Neuronal stem cell (in vitro differentiated cells): ENCODE data around the gene LRRC4.

ENCODE experiments used
- DNase-seq: peaks from one replicate; pipeline ENCODE4 v3.0.0-alpha.2; 2013; ENCODE audit warnings: low spot score
- H2AFZ ChIP-seq: one replicate; pipeline ENCODE4 v1.6.1; 2013; ENCODE audit warnings: mild to moderate bottlenecking, low read length, inconsistent platforms
- H2AK5ac ChIP-seq: 2 replicates; pipeline ENCODE4 v1.6.1; 2013; ENCODE audit warnings: low read depth, mild to moderate bottlenecking, inconsistent platforms, low read length, moderate library complexity, mixed read lengths
- H2BK120ac ChIP-seq: 2 replicates; pipeline ENCODE4 v1.6.1; 2013; ENCODE audit warnings: low read depth, mild to moderate bottlenecking, inconsistent platforms, low read length, moderate library complexity, mixed read lengths
- H2BK12ac ChIP-seq: one replicate; pipeline ENCODE4 v1.6.1; 2013; ENCODE audit warnings: low read length, inconsistent platforms
- H2BK15ac ChIP-seq: 2 replicates; pipeline ENCODE4 v1.6.1; 2013; ENCODE audit warnings: mild to moderate bottlenecking, low read length, inconsistent platforms, mixed read lengths
- H2BK5ac ChIP-seq: one replicate; pipeline ENCODE4 v1.6.1; 2013; ENCODE audit warnings: inconsistent platforms, mild to moderate bottlenecking, low read length, moderate library complexity
- H3K14ac ChIP-seq: one replicate; pipeline ENCODE4 v1.6.1; 2013; ENCODE audit warnings: low read length, inconsistent platforms
- H3K18ac ChIP-seq: 2 replicates; pipeline ENCODE4 v1.6.1; 2013; ENCODE audit warnings: low read length, inconsistent platforms
- H3K23ac ChIP-seq: 2 replicates; pipeline ENCODE4 v1.6.1; 2013; ENCODE audit warnings: low read depth, mild to moderate bottlenecking, mixed read lengths, low read length, inconsistent platforms; ENCODE audit not compliant: poor library complexity
- H3K27ac ChIP-seq: replicated peaks from 3 replicates; pipeline ENCODE4 v1.5.1; 2013; ENCODE audit warnings: low read length, inconsistent platforms
- H3K27me3 ChIP-seq, 3 experiments: 2 replicates each; pipeline ENCODE4 v1.6.1; 2013; ENCODE audit warnings: low read length in 3 of 3, mild to moderate bottlenecking in 2 of 3, inconsistent platforms in 1 of 3, low read depth in 1 of 3, mixed read lengths in 1 of 3, moderate library complexity in 1 of 3; ENCODE audit not compliant: control insufficient read depth in 3 of 3, insufficient read depth in 3 of 3
- H3K36me3 ChIP-seq, 2 donors: replicated peaks in 1 of 2; 2 replicates each; pipeline ENCODE4 v1.6.1; 2013; ENCODE audit warnings: low read length in 2 of 2; ENCODE audit not compliant: control insufficient read depth in 2 of 2, insufficient read depth in 2 of 2
- H3K4ac ChIP-seq: 2 replicates; pipeline ENCODE4 v1.6.1; 2013; ENCODE audit warnings: inconsistent platforms, mild to moderate bottlenecking, low read length, moderate library complexity
- H3K4me1 ChIP-seq, 2 donors: 1 replicate in 1 of 2; 2 replicates in 1 of 2; pipeline ENCODE4 v1.6.1; 2013; ENCODE audit warnings: low read length in 2 of 2, low read depth in 1 of 2; ENCODE audit not compliant: control insufficient read depth in 2 of 2, insufficient read depth in 1 of 2
- H3K4me2 ChIP-seq: one replicate; pipeline ENCODE4 v1.6.1; 2013; ENCODE audit warnings: mild to moderate bottlenecking, low read length, inconsistent platforms; ENCODE audit not compliant: insufficient read depth, poor library complexity, severe bottlenecking
- H3K4me3 ChIP-seq, 2 donors: 2 replicates each; pipeline ENCODE4 v1.5.1; 2013; ENCODE audit warnings: low read length in 2 of 2, mild to moderate bottlenecking in 2 of 2, inconsistent platforms in 1 of 2, moderate library complexity in 1 of 2
- H3K79me1 ChIP-seq: one replicate; pipeline ENCODE4 v1.6.1; 2013; ENCODE audit warnings: low read depth, mild to moderate bottlenecking, inconsistent platforms, low read length, moderate library complexity
- H3K9ac ChIP-seq: one replicate; pipeline ENCODE4 v1.6.1; 2013; ENCODE audit warnings: mild to moderate bottlenecking, low read depth, low read length, inconsistent platforms; ENCODE audit not compliant: poor library complexity
- H3K9me3 ChIP-seq, 2 donors: replicated peaks in 1 of 2; 2 replicates each; pipeline versions ENCODE3 to v1.6.1; 2013; ENCODE audit warnings: low read length in 2 of 2, mild to moderate bottlenecking in 2 of 2, inconsistent platforms in 1 of 2, low read depth in 1 of 2, mixed read lengths in 1 of 2, moderate library complexity in 1 of 2; ENCODE audit not compliant: control insufficient read depth in 2 of 2, insufficient read depth in 1 of 2
- H4K8ac ChIP-seq: one replicate; pipeline ENCODE4 v1.6.1; 2013; ENCODE audit warnings: low read depth, mild to moderate bottlenecking, inconsistent platforms, low read length, moderate library complexity
- H4K91ac ChIP-seq: one replicate; pipeline ENCODE4 v1.6.1; 2013; ENCODE audit warnings: low read length, low read depth, mild to moderate bottlenecking, inconsistent platforms; ENCODE audit not compliant: poor library complexity
- WGBS, 2 donors: extraction: QIAGEN DNeasy Blood & Tissue Kit; methylation state at CpG; one replicate each; pipeline ENCODE4 v1.1.7; 2013; ENCODE audit warnings: missing lambda C conversion rate in 2 of 2, mixed read lengths in 1 of 2; ENCODE audit not compliant: insufficient read length in 2 of 2, insufficient replicate concordance in 1 of 2; ENCODE audit errors: extremely low coverage in 2 of 2; 5-methylcytosine and 5-hydroxymethylcytosine counted together

Gene LRRC4

GRCh38 chr7:127988751-127989150, 42.5 kb downstream of the LRRC4 start:
- no peak overlapping the region for H2AK5ac ChIP-seq
- no peak overlapping the region for H3K4ac ChIP-seq
- peaks cover 2 to 33% of the 10 kb centered on the region in 2 donors for H3K36me3 ChIP-seq
- no peak overlapping the region for H4K8ac ChIP-seq
- H3K14ac ChIP-seq, result no peak overlapping the region
- no peak overlapping the region for H3K18ac ChIP-seq
- no CpG with 5 or more reads among the region's 1 CpG for WGBS, 2 donors
- H4K91ac ChIP-seq, result no peak overlapping the region
- DNase-seq, result no peak
- no peak overlapping the region for H2BK5ac ChIP-seq
- H2BK15ac ChIP-seq, result no peak overlapping the region
- H2BK12ac ChIP-seq, result no peak overlapping the region
- H3K9me3 ChIP-seq, result no peaks in the 10 kb centered on the region
- no peaks in the 10 kb centered on the region for H3K79me1 ChIP-seq
- H2BK120ac ChIP-seq, result no peak overlapping the region
- no peak overlapping the region for H3K4me2 ChIP-seq
- H2AFZ ChIP-seq, result no peak overlapping the region
- H3K27ac ChIP-seq, result no peak overlapping the region
- H3K4me3 ChIP-seq, result no peak overlapping the region
- H3K9ac ChIP-seq, result no peak overlapping the region
- H3K23ac ChIP-seq, result no peak overlapping the region
- no peaks in the 10 kb centered on the region for H3K27me3 ChIP-seq
- peaks cover 0 to 10% of the 10 kb centered on the region in 2 donors for H3K4me1 ChIP-seq

DNA sequence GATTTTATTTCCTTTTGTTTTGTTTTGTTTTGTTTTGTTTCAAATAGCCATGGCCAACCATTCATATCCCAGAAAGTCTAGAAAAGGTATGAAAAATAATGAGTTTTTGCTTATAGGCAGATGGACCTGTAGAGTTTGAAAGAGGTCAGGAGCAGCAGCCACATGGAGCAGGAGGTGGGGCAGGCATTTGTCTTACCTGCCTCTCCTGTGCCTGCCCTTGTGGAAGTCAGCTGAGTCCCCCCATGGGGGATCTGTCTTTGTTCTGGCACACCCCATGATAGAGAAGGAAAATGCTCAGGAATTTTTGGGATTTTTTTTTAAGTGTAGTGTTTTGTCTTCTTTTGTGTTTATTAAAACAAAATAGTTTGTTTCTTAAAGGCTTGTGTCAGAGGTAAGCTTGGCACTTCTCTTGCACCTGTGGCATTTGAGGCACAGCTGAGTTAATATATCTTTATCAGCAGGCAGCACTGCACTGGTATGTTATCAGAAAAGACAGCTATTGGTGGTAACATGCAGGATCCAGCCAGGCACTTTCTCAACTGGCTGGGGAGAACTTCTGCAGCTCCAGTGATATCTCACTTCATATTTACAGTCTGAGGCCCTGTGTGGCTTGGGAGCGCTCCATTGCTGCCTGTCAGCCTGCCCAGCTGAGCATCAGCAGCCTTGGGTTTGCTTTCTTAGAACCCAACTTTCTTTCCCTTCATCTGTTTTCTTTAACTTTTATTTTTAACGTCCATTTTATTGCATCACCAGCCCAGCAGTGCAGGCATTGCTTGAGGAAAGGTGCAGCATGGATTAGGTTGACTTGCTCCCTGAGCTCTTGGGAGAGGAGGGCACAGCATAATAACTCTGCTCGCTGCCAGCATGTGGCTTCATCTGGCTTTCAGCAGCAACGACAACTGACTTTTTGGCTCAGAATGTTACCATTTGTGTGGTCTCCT, 44.4 kb downstream of the LRRC4 start:
- Histone ChIP-seq H3K18ac (peak overlapping the region; percentile 9), H3K79me1 (no peaks in the 10 kb centered on the region), H2BK120ac (no peak overlapping the region), H2AFZ (no peak overlapping the region), H3K14ac (no peak overlapping the region), H2AK5ac (no peak overlapping the region), H2BK12ac (no peak overlapping the region), H3K4me3 (no peak overlapping the region), H4K91ac (no peak overlapping the region), H3K23ac (no peak overlapping the region), H3K4me1 (peaks cover 0 to 13% of the 10 kb centered on the region in 2 donors), H3K36me3 (peaks cover 2 to 16% of the 10 kb centered on the region in 2 donors), H4K8ac (no peak overlapping the region), H3K4me2 (no peak overlapping the region), H3K27ac (no peak overlapping the region), H3K9me3 (no peaks in the 10 kb centered on the region), H2BK5ac (no peak overlapping the region), H3K4ac (no peak overlapping the region), H2BK15ac (no peak overlapping the region), H3K27me3 (no peaks in the 10 kb centered on the region), H3K9ac (no peak overlapping the region)
- WGBS, 2 donors, result no CpG with 5 or more reads among the region's 4 CpGs
- DNase-seq, result no peak

- no peak overlapping the region for H3K9ac ChIP-seq
- H3K79me1 ChIP-seq, result no peaks in the 10 kb centered on the region
- DNase-seq, result no peak
- H3K18ac ChIP-seq, result no peak overlapping the region
- no peak overlapping the region for H3K14ac ChIP-seq
- no peak overlapping the region for H3K27ac ChIP-seq
- no peak overlapping the region for H4K8ac ChIP-seq
- H3K36me3 ChIP-seq, result no peaks in the 10 kb centered on the region
- peaks cover 1 to 5% of the 10 kb centered on the region in 2 donors for H3K9me3 ChIP-seq
- no peak overlapping the region for H4K91ac ChIP-seq
- peaks cover 0 to 19% of the 10 kb centered on the region in 2 donors for H3K4me1 ChIP-seq
- H2BK5ac ChIP-seq, result no peak overlapping the region
- no peaks in the 10 kb centered on the region for H3K27me3 ChIP-seq
- no peak overlapping the region for H2AK5ac ChIP-seq
- H2AFZ ChIP-seq, result no peak overlapping the region
- H2BK120ac ChIP-seq, result no peak overlapping the region
- H3K4ac ChIP-seq, result no peak overlapping the region
- no peak overlapping the region for H3K23ac ChIP-seq
- H2BK15ac ChIP-seq, result no peak overlapping the region
- no CpG with 5 or more reads among the region's 5 CpGs for WGBS, 2 donors
- no peak overlapping the region for H3K4me3 ChIP-seq
- no peak overlapping the region for H2BK12ac ChIP-seq
- no peak overlapping the region for H3K4me2 ChIP-seq
Measured at GRCh38 chr7:127983804-127984332, 47.4 kb downstream of the LRRC4 start.

DNA sequence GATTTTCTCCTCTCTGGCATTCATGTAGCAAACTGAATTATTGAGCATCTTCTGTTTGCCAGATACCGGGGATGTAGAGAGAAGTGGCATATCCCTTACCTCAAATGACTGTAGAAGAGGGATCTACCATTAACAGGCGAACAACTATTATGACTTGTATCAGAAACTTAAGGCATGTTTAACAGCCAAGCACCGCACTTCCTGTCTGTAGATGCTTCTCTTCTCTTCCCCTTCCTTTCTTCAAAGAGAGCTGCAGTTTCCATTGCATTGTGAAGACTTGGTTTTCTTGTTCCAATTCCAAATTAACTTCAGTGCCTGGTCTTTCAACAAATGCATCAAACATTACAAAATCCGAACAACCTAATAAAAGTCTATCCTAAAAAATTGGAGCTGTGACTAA, 49.3 kb downstream of the LRRC4 start:
- Histone ChIP-seq H2AK5ac (no peak overlapping the region), H3K14ac (no peak overlapping the region), H3K4me2 (no peak overlapping the region), H3K79me1 (no peaks in the 10 kb centered on the region), H3K23ac (no peak overlapping the region), H3K9ac (no peak overlapping the region), H3K27me3 (no peaks in the 10 kb centered on the region), H3K4me3 (no peak overlapping the region), H4K8ac (no peak overlapping the region), H4K91ac (no peak overlapping the region), H3K4ac (no peak overlapping the region), H2BK12ac (no peak overlapping the region), H2BK15ac (no peak overlapping the region), H2BK120ac (no peak overlapping the region), H3K4me1 (peaks cover 0 to 11% of the 10 kb centered on the region in 2 donors), H3K18ac (no peak overlapping the region), H2BK5ac (no peak overlapping the region), H3K9me3 (peaks cover 1 to 18% of the 10 kb centered on the region in 2 donors), H3K36me3 (peaks cover 0 to 9% of the 10 kb centered on the region in 2 donors), H2AFZ (no peak overlapping the region), H3K27ac (peak overlapping the region; percentile 15)
- DNase-seq, result no peak
- no CpG with 5 or more reads among the region's 4 CpGs for WGBS, 2 donors
